PC-3 (cell line): Measurements from ENCODE around the gene RAMAC.

Source experiments
- CTCF ChIP-seq: fragments of 300-600 bp; sonication (generic); conservative IDR thresholded peaks from 2 replicates; pipeline ENCODE4 v1.5.1; 2017; ENCODE audit warnings: antibody characterized with exemption, low read depth, mild to moderate bottlenecking, low read length
- EZH2phosphoT487 ChIP-seq: fragments of 300-600 bp; sonication (generic); IDR thresholded peaks from 2 replicates; pipeline ENCODE4 v1.6.1; 2018; ENCODE audit warnings: mild to moderate bottlenecking, antibody characterized with exemption, low read length, borderline replicate concordance

GRCh38 chr15:82999426-82999825, 13.4 kb downstream of the RAMAC start:
- TF ChIP-seq CTCF, result no peak
- TF ChIP-seq EZH2phosphoT487, result no peak
